Breast epithelium (tissue), 4 donors: ENCODE measurements around the gene CMPK2. TPM values are rescaled to one million over a fixed set of nuclear protein-coding genes. Genes with fewer than 3 reads are reported as not detected.

ENCODE experiments used
- DNase-seq, 2 donors: peaks; one replicate each; pipeline ENCODE4 v3.0.0-alpha.2; 2019; ENCODE audit warnings: low spot score in 2 of 2
- H3K27ac ChIP-seq, 2 donors: fragments of 200-600 bp; sonication (generic) in 1 of 2; one replicate each; pipeline ENCODE4 v1.5.1; 2016 to 2019; ENCODE audit warnings: mild to moderate bottlenecking in 1 of 2
- H3K27me3 ChIP-seq, 2 donors: fragments of 200-600 bp; sonication (generic) in 1 of 2; one replicate each; pipeline versions ENCODE4 v1.5.1 to v1.6.0; 2017 to 2019; ENCODE audit warnings: control low read depth in 1 of 2, mild to moderate bottlenecking in 1 of 2
- H3K36me3 ChIP-seq: fragments of 200-600 bp; one replicate; pipeline ENCODE4 v1.5.1; 2019
- H3K4me1 ChIP-seq, 2 donors: fragments of 200-600 bp; sonication (generic); one replicate each; pipeline ENCODE4 v1.5.1; 2016 to 2019; ENCODE audit warnings: control low read depth in 1 of 2
- H3K4me3 ChIP-seq, 3 donors: fragments of 200-600 bp; sonication (generic); 1 replicate in 2 of 3; 2 replicates in 1 of 3; pipeline ENCODE4 v1.5.1; 2016 to 2019; ENCODE audit warnings: mild to moderate bottlenecking in 3 of 3, moderate library complexity in 2 of 3
- H3K9me3 ChIP-seq, 2 donors: fragments of 200-600 bp; sonication (generic) in 1 of 2; one replicate each; pipeline ENCODE4 v1.5.1; 2016 to 2019; ENCODE audit warnings: control low read depth in 1 of 2
- CTCF ChIP-seq, 3 donors: fragments of 450-650 bp; IDR thresholded peaks; one replicate each; pipeline ENCODE4 v1.5.1; 2016 to 2017; ENCODE audit warnings: antibody characterized with exemption in 3 of 3, mild to moderate bottlenecking in 3 of 3, moderate library complexity in 3 of 3
- POLR2A ChIP-seq: fragments of 450-650 bp; IDR thresholded peaks from one replicate; pipeline ENCODE4 v1.6.1; 2016; ENCODE audit warnings: antibody characterized with exemption, mild to moderate bottlenecking, moderate library complexity
- POLR2AphosphoS5 ChIP-seq, 3 donors: sonication (generic); formaldehyde crosslinking; IDR thresholded peaks; one replicate each; pipeline ENCODE4 v1.6.1; 2017; ENCODE audit warnings: antibody characterized with exemption in 3 of 3
- intact Hi-C: fragments of 100-400 bp; cut with DNase I; formaldehyde crosslinking; loops from one replicate; pipeline ENCODE4 v1.15.1; 2023; ENCODE audit warnings: low total_unique reads
- total RNA-seq, 3 donors: library from RNA; depleted of rRNA; stranded (reverse); fragments of >200 nt; gene quantifications; one replicate each; pipeline ENCODE4 v1.1.0, GENCODE V29; 2016

CMPK2 gene
- total RNA-seq, 3 donors from 2014 or later: 3.3 to 4.2 (median 4.0) TPM

GRCh38 chr2:6813573-6813972 is 52.1 kb downstream of the CMPK2 start:
- Histone ChIP-seq H3K36me3 (no peaks in the 10 kb centered on the region), H3K27me3 (peaks cover 0 to 7% of the 10 kb centered on the region in 2 donors), H3K4me3 (no peak overlapping the region), H3K4me1 (no peaks in the 10 kb centered on the region), H3K9me3 (no peaks in the 10 kb centered on the region), H3K27ac (no peak overlapping the region)
- DNase-seq: no peak
- intact Hi-C loops: no loop called here
- TF ChIP-seq POLR2A (no peak), POLR2AphosphoS5 (IDR thresholded peaks at IDR 0.05) (no peak), CTCF (IDR thresholded peaks at IDR 0.05) (no peak)

- peaks cover 0 to 7% of the 10 kb centered on the region in 2 donors for H3K27me3 ChIP-seq
- no peak for DNase-seq
- intact Hi-C loops: no loop called here
- no peak for TF ChIP-seq POLR2AphosphoS5 (IDR thresholded peaks at IDR 0.05)
- no peak for TF ChIP-seq POLR2A
- no peak for TF ChIP-seq CTCF (IDR thresholded peaks at IDR 0.05)
- H3K27ac ChIP-seq: no peak overlapping the region
- no peaks in the 10 kb centered on the region for H3K36me3 ChIP-seq
- no peaks in the 10 kb centered on the region for H3K4me1 ChIP-seq
- H3K9me3 ChIP-seq: no peaks in the 10 kb centered on the region
- no peak overlapping the region for H3K4me3 ChIP-seq
These were observed 52.7 kb downstream of the CMPK2 start for GRCh38 chr2:6812857-6813530.

DNA sequence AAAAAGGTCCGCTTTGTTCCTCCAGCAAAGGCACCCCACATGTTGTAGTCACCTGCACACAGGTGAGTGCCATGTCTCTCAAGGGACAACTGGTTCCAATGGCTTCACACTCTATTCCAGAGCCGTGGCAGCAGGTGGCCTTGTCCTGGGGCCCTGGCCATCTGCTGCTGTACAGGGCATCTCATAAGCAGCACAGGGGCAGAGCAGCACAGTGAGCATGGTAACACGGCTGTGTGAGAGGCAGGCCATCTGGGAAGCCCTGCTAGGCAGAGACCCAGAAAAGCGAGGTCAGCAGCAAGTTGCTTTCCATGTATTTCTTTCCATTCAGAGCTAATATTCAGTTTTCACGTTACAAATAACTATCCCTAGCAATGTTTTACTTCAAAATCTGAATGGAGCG is 54.7 kb downstream of the CMPK2 start:
- no peak overlapping the region for H3K27ac ChIP-seq
- H3K4me1 ChIP-seq: no peaks in the 10 kb centered on the region
- H3K9me3 ChIP-seq: no peaks in the 10 kb centered on the region
- no peaks in the 10 kb centered on the region for H3K36me3 ChIP-seq
- DNase-seq: no peak
- peaks cover 0 to 7% of the 10 kb centered on the region in 2 donors for H3K27me3 ChIP-seq
- intact Hi-C loops: no loop called here
- TF ChIP-seq POLR2A (no peak), CTCF (IDR thresholded peaks at IDR 0.05) (no peak), POLR2AphosphoS5 (IDR thresholded peaks at IDR 0.05) (no peak)
- no peak overlapping the region for H3K4me3 ChIP-seq

GRCh38 chr2:6808426-6808825 is 57.3 kb downstream of the CMPK2 start:
- intact Hi-C loops: no loop called here
- Histone ChIP-seq H3K9me3 (no peaks in the 10 kb centered on the region), H3K27me3 (peaks cover 0 to 7% of the 10 kb centered on the region in 2 donors), H3K4me1 (no peaks in the 10 kb centered on the region), H3K36me3 (no peaks in the 10 kb centered on the region), H3K27ac (no peak overlapping the region), H3K4me3 (no peak overlapping the region)
- TF ChIP-seq POLR2A (no peak), POLR2AphosphoS5 (IDR thresholded peaks at IDR 0.05) (no peak), CTCF (IDR thresholded peaks at IDR 0.05) (no peak)
- no peak for DNase-seq

DNA sequence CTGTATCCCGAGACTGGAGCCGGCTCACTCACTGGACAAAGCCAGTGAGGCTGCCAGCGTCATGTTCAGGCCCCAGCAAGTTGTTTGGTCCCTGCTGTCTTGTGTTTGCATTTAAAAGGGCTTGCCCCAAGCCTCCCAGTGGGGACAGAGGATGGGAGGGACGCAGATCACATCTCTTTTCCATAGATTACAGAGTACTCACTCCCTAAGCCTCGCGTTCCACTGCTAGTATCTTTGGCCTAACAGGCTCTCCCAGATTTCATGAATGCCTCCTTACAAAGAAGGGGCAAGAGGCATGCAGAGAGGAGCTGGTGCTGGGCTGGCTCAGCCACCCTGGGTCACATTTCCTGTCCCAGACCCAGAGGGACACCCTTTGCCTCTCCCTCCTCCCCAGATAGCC is 59.1 kb downstream of the CMPK2 start:
- Histone ChIP-seq H3K4me1 (no peaks in the 10 kb centered on the region), H3K4me3 (no peak overlapping the region), H3K36me3 (no peaks in the 10 kb centered on the region), H3K9me3 (no peaks in the 10 kb centered on the region), H3K27me3 (peaks cover 0 to 4% of the 10 kb centered on the region in 2 donors), H3K27ac (no peak overlapping the region)
- no peak for DNase-seq
- TF ChIP-seq POLR2AphosphoS5 (IDR thresholded peaks at IDR 0.05) (no peak), POLR2A (no peak), CTCF (IDR thresholded peaks at IDR 0.05) (no peak)
- intact Hi-C loops: no loop called here
